Left hindlimb (tissue), 1 donor: ENCODE results near the gene SKAP1.
"Not testable (repeated sequence)": the region's sequence is repeated elsewhere in the genome, so short reads cannot be mapped to it uniquely, and the experiment has no call there.

Source experiments
- DNase-seq: peaks from one replicate; pipeline ENCODE4 v3.0.0-alpha.2; 2018

SKAP1 gene

DNA sequence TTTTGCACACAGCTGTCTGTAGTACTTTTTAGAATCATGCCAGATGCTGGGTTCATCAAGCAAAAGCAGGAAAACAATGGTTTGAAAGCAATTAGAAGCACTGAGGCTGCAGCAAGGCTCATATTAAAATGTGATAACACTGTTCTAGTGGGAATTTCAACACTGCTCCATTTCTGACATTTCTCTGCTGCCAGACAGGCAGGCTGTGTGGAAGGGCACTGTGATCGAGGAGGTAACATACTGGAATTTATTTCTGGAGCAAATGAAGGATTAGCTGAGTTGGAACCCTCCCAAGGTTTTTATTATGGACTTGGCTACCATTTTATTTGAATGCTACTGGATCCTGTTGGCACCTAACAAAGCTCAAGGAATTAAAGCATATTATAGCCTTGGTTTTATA lies 66.9 kb downstream of the SKAP1 start:
- DNase-seq: no peak

- DNase-seq: not testable (repeated sequence)
Observed at GRCh38 chr17:48360861-48361633, 69.0 kb downstream of the SKAP1 start.

DNA sequence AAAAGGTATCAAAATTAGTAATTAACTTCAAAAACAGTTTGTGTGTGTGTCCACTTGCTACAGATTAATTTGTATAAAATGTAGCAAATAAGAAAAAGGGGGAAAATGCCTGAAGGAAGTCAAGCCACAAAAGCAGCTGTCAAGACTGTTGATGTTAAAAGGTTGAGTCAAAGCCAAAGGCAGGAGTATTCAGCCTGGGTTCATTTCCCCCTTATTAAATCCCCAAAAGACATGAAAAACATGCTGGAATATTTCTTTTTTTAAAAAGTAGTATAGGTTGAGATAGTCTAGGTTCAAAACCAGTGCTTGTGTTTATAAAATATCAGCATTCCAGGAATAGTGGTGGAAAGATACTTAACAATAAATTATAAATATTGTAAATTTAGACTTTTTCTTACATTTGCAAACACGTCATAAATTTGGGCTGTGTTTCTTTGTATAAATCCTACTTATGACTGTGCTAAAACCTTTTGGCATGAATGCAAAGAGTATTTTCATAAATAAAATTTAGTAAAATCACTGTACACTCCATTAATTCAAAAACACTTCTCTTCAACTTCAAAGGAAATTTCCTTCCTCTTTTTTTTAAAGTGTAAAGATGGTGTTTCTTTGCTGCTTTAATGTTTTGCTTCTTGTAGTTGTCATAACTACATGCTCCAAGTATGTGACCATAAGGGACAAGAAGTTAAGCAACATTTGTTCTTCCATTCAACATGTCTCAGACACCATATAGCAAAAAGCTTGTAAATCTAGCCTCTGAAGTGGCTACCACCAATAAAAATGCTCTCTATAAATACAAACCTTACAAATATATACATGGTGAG lies 72.0 kb downstream of the SKAP1 start:
- DNase-seq: no peak

DNA sequence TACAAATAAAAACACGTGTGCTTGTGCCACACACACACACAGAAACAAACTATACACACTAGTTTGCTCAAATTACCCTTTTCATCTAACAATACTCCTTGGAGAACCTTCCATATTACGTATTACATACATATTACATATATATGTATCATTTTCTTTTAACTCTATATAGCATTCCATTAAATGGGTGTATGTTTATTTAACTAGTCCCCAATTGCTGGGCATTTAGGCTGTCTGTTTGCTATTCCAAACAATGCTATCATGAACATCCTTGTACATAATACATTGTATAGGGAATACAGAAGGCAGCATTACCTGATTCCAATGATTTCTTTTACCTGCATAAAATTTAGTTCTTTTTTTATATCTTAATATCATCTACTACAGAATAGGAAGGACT lies 73.1 kb downstream of the SKAP1 start:
- no peak for DNase-seq

- no peak for DNase-seq
Observed at GRCh38 chr17:48352630-48353029, 77.4 kb downstream of the SKAP1 start.

- no peak for DNase-seq
Observed at GRCh38 chr17:48351911-48352332, 78.1 kb downstream of the SKAP1 start.

DNA sequence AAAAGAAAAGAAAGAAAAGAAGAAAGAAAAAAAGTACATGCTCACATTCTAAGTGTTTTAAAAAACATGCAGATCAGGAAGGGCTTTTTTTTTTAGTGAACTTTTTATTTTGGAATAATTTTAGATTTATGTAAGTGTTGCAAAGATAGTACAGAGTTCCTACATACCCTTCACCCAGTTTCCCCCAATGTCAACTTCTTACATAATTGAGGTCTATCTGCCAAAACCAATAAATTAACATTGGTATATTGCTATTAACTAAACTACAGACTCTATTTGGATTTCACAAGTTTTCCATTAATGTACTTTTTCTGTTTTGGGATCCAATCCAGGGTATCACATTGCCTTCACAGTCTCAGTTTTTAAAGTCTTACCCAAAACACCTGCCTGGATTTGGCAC lies 81.7 kb downstream of the SKAP1 start:
- no peak for DNase-seq

DNA sequence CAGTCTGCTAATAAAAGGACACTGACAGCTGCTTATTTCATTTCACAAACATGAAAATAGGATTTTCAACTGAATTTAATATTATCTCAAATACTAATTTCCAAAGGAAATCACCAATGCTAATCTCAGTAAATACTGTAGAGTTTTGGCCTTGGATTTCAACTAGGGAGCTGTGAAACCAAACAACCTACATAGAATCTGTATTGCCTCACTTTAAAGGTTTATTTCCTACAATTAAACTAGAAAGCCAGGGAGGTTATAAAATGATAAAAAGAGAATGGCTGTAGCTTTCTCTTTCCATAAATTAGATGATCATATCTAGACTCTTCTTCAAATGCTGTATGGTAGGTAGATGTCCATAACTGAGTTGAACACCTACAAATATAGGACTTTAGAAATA lies 82.8 kb downstream of the SKAP1 start:
- no peak for DNase-seq

GRCh38 chr17:48344251-48344650 lies 85.8 kb downstream of the SKAP1 start:
- no peak for DNase-seq

GRCh38 chr17:48340916-48341315 lies 89.1 kb downstream of the SKAP1 start:
- DNase-seq: no peak

DNA sequence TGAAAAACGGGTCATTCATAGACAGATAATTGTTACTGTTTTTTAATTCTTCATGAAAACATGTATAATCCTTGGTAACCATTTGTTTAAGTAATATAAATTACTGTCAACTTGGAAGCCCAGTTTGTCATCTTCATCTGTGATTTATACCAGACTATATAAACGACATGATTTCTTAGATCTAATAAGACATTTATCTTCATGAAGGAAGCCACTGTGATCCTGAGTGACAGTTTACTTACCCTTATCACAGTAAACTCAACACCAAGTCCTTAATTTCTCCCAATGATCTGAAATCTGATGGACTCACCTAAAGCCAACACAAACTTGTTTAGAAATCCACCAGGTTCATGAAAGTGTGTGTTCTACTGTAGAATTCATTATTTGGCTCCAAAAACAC lies 91.3 kb downstream of the SKAP1 start:
- DNase-seq: no peak

GRCh38 chr17:48337903-48338302 lies 92.1 kb downstream of the SKAP1 start:
- DNase-seq: not testable (repeated sequence)

DNA sequence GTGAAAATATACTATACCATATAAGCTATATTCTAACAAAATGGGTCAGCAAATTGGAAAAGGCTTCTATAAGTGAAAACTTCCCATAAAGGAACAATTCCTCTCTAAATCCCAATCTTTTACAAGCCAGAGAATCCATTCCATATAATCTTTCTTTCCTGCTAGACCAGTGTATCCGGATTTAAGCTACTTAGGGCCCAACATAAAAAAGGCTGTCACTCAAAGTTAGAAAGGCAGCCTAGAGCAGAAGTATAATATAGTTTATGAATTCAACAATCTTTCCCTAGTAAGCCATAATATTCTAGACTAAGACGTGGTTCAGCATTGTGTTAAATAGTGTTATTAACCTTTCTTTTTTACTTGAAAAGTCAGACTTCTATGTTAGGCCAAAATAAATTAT lies 93.0 kb downstream of the SKAP1 start:
- no peak for DNase-seq

GRCh38 chr17:48335858-48336500 lies 94.0 kb downstream of the SKAP1 start:
- no peak for DNase-seq

DNA sequence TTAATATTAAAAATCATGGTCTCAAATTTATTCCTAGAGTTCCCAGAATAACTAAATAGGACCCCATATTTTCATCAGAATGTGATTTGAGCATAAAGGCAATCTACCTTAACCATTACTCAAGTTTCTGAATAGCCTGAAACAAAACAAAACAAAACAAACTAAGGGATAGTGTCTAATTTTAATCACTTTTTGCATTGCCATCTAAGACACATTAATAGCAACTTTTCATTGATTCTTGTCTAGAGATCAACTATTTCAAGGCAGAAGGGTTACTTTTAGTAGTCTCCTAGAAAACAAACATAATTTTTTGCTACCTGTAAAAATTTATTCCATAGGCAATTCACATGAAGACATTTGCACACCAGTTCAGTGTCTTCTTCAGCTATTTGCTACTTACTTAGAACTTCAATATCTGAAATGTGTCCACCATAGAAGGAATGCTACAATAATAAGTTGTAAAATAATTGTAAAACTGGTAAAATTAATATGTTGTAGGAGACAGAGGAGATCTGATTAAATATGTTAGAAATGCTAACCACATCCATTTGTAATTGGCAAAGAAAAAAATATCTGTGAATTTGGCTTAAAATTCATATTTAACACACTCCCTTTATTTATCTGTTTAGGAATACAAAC lies 94.7 kb downstream of the SKAP1 start:
- no peak for DNase-seq

DNA sequence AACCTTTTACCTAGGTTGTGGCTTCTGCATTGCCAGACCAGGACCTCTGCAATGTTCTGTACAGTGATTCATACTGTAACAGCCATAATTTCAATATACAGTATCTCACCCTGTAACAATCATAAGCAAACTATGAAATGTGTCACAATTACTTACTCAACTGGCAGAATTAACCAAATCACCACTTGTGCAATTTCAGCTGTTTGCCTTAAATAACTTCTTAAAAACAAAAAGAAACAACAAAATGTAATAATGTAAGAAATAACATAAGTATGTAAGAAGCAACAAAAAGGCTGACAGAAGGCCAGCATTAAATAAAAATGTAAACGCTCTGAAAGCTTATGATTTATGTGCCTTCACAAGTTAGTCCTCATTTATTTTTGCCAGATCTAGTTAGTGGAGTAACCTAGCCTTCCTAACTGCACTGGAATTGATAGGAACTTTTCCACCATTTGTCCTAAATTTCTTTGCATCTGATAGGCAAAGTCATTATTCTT lies 96.9 kb downstream of the SKAP1 start:
- DNase-seq: no peak

DNA sequence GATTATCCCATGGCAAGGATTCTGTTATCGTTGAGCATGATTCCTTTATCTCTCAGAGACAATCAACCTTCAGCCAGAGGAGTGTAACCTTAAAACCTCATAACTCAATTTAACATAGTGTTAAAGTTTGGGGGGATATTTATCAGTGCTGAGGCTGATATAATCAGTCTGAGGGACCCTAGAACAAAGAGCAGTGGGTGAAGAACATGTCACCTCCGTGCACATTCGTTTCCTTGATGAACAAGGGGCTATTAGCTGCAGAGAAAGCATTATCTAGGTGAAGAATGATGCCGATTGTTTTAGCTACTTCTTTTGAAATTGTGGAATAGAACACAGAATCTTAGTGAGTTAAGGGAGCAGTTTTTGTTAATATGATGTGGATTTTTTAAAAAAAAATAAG lies 99.1 kb downstream of the SKAP1 start:
- DNase-seq: no peak

GRCh38 chr17:48330421-48330820 lies 99.6 kb downstream of the SKAP1 start:
- no peak for DNase-seq

- no peak for DNase-seq
Observed at GRCh38 chr17:48328457-48328856, 101.6 kb downstream of the SKAP1 start.

DNA sequence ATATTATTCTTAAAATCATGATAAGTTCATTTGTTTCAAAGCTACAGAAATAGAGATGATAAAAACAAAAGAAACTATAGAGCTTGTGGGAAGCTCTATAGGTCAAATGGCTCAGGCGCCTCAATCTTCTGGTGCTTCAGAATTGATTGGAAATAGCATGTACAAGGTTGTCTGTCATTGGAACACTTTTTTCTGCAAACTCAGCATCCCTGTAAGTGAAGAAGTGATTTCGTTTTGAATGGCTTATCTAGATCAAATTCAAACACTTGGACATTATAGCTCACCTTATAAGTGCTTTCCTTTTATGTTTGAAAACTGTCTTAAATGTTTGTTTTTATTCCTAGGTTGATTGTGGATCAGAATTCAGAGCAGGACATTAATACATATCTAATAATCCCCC lies 103.7 kb downstream of the SKAP1 start:
- DNase-seq: no peak

DNA sequence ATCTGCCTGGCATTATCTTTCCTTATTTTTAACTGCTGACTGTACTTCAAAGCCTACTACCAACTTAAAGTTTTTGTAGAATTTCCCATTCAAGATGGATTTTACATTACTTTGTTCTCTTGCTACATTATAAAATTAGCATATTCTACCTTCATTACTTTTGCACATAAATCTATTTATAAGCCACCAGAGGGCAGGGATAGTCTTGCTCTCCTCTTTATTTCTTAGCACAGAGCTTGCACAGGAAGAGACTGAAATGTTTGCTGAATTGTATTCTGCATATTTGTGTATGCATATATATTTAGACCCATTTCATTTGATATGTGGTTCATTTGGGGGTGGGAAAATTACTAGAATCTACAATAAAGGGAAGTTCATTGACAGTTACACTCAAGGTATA lies 108.0 kb downstream of the SKAP1 start:
- no peak for DNase-seq

DNA sequence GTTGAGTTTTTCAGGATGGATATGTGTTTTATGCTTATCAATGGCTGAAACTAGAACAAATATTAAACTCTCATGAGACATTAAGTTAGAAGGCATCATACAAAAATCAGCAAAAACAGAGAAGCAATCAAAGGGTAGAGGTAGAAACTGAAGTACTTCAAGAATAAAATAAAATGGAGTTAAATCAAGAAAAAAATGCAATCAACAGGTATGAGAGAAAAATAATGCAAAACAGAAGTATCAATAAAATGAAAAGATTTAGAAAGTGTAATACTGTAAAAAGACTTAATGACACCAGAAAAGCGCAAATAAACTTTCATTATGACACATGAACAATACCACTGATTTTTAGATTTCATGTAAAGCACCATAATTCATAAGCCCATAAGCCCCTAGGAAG lies 112.3 kb downstream of the SKAP1 start:
- no peak for DNase-seq

- DNase-seq: no peak
Observed at GRCh38 chr17:48314716-48315115, 115.3 kb downstream of the SKAP1 start.
